ENCODE measurements around the gene KCNG2. TPM values are rescaled to one million over a fixed set of nuclear protein-coding genes. Genes with fewer than 3 reads are reported as not detected.

KCNG2 gene
- total and polyA plus RNA-seq, 2 of the 13 experiments (the other 11 are each of a cell fraction or from before 2014, with no cell fraction given), result not detected

DNA sequence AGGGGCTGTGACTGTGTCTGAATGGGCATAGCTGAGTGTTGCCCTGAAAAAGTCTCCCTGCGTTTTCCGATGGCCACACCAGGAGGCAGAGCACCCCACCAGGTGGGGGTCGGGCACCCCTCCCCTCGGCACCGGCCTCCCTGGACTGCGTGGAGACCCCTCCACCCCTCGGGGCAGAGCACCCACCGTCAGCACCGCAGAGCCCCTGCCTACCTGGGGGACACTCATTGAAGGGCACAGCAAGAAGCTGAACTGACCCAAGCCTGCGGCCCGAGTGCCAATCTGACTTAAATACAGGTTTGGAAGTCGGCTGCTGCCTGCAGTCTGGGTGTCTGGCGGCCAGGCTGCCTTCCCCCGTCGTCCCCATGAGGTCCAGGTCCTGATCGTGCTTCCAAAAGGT is 69.9 kb downstream of the KCNG2 start:
- BruUV-seq (replicated peaks), result no TSS peak
- DNase-seq (ENCODE audit: low spot score) (no peak), ATAC-seq (no peak), FAIRE-seq (no peak)
- H4K20me1 ChIP-seq (ENCODE audit: insufficient read depth, low read length), result no peaks in the 10 kb centered on the region
- H2AFZ ChIP-seq (ENCODE audit: low read length), result no peak overlapping the region
- H3K4me3 ChIP-seq (replicated peaks in 1 of 3; ENCODE audit: insufficient read depth in 1 of 3, low read depth in 2 of 3, low read length in 3 of 3), result no peak overlapping the region
- no peak overlapping the region for H3K27ac ChIP-seq (ENCODE audit: extremely low read length, insufficient read depth, low read length)
- ChIA-PET CTCF (ENCODE audit: low intra/inter-chr PET ratio, low total read pairs) (no interaction called here), POLR2A (no interaction called here)
- intact Hi-C loops (cut with micrococcal nuclease; ENCODE audit: unreplicated experiment), result no loop called here
- H3K79me2 ChIP-seq (ENCODE audit: insufficient read depth, low read length), result no peaks in the 10 kb centered on the region
- H3K36me3 ChIP-seq (replicated peaks in 1 of 2; ENCODE audit: control insufficient read depth in 1 of 2, insufficient read depth in 2 of 2, low read length in 2 of 2), result no peaks in the 10 kb centered on the region
- no peak overlapping the region for H3K4me2 ChIP-seq (ENCODE audit: low read depth, low read length)
- H3K9me3 ChIP-seq (ENCODE audit: low read length), result no peaks in the 10 kb centered on the region
- H3K9ac ChIP-seq (ENCODE audit: insufficient read depth, low read depth, low read length), result no peak overlapping the region
- in situ Hi-C loops (cut with HindIII; ENCODE audit: extremely low pct_ligation_motif_present, low pct_unique_long_range_greater_than_20kb), result no loop called here
- peaks cover 6% of the 10 kb centered on the region for H3K4me1 ChIP-seq (ENCODE audit: insufficient read depth, low read length)
- WGBS (ENCODE audit: low lambda C conversion rate), result no CpG with 5 or more reads among the region's 16 CpGs
- H3K27me3 ChIP-seq (ENCODE audit: control insufficient read depth in 1 of 2, insufficient read depth in 2 of 2, low read length in 2 of 2), result peaks cover 9 to 64% of the 10 kb centered on the region in 2 experiments
- TF ChIP-seq GZF1 (CRISPR knock-in tag; IDR thresholded peaks at IDR 0.05), result no peak
- TF ChIP-seq, protein P1, sequence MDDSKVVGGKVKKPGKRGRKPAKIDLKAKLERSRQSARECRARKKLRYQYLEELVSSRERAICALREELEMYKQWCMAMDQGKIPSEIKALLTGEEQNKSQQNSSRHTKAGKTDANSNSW (CRISPR knock-in tag; IDR thresholded peaks at IDR 0.05; ENCODE audit: borderline replicate concordance), result no peak
- no peak for TF ChIP-seq ZNF841 (CRISPR knock-in tag; IDR thresholded peaks at IDR 0.05; ENCODE audit: borderline replicate concordance)
- TF ChIP-seq SP5 (CRISPR knock-in tag; IDR thresholded peaks at IDR 0.05; ENCODE audit: borderline replicate concordance, low read depth), result no peak
- TF ChIP-seq, protein P2, sequence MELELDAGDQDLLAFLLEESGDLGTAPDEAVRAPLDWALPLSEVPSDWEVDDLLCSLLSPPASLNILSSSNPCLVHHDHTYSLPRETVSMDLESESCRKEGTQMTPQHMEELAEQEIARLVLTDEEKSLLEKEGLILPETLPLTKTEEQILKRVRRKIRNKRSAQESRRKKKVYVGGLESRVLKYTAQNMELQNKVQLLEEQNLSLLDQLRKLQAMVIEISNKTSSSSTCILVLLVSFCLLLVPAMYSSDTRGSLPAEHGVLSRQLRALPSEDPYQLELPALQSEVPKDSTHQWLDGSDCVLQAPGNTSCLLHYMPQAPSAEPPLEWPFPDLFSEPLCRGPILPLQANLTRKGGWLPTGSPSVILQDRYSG (CRISPR knock-in tag; IDR thresholded peaks at IDR 0.05), result no peak
- no peak for TF ChIP-seq HDAC6 (IDR thresholded peaks at IDR 0.05; ENCODE audit: low read depth, low read length)
- TF ChIP-seq, protein P3, sequence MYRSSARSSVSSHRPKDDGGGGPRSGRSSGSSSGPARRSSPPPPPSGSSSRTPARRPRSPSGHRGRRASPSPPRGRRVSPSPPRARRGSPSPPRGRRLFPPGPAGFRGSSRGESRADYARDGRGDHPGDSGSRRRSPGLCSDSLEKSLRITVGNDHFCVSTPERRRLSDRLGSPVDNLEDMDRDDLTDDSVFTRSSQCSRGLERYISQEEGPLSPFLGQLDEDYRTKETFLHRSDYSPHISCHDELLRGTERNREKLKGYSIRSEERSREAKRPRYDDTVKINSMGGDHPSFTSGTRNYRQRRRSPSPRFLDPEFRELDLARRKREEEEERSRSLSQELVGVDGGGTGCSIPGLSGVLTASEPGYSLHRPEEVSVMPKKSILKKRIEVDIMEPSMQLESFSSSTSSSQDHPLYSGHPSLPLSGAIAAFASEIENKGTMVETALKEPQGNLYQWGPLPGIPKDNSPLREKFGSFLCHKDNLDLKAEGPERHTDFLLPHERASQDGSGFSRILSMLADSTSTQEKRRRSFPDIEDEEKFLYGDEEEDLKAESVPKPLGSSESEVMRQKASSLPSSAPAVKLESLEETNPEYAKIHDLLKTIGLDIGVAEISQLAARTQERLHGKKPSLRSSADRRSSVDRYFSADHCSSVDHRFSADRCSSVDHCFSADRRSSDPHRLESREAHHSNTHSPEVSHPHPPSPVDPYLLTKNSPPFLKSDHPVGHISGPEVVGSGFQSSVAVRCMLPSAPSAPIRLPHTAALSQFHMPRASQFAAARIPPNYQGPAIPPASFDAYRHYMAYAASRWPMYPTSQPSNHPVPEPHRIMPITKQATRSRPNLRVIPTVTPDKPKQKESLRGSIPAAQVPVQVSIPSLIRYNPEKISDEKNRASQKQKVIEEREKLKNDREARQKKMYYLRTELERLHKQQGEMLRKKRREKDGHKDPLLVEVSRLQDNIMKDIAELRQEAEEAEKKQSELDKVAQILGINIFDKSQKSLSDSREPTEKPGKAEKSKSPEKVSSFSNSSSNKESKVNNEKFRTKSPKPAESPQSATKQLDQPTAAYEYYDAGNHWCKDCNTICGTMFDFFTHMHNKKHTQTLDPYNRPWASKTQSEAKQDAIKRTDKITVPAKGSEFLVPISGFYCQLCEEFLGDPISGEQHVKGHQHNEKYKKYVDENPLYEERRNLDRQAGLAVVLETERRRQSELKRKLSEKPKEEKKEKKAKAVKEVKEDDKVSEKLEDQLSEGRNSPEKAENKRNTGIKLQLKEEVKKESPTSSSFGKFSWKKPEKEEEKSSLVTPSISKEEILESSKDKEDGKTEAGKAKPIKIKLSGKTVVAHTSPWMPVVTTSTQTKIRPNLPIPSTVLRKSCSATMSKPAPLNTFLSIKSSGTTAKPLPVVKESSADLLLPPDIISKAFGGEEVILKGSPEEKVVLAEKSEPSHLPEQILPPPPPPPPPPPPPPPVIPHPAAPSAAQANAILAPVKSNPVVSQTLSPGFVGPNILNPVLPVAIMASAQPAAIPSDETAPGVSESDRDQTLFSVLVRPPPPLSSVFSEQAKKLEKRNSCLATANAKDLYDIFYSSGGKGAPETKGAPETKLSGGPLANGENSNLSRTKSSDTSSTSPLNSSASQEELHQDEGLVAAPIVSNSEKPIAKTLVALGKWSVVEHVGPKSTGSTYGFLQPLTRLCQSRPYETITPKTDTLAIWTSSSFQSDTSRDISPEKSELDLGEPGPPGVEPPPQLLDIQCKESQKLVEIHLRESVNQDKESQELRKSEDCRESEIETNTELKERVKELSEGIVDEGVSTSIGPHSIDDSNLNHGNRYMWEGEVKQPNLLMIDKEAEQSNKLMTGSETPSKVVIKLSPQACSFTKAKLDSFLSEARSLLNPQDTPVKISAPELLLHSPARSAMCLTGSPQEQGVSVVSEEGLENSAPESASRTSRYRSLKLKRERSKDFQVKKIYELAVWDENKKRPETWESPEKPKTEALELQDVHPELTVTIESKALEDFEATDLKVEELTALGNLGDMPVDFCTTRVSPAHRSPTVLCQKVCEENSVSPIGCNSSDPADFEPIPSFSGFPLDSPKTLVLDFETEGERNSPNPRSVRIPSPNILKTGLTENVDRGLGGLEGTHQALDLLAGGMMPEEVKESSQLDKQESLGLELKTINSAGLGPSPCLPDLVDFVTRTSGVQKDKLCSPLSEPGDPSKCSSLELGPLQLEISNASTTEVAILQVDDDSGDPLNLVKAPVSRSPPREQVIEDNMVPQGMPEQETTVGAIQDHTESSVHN (CRISPR knock-in tag; IDR thresholded peaks at IDR 0.05), result no peak
- no peak for TF ChIP-seq HHEX (CRISPR knock-in tag; IDR thresholded peaks at IDR 0.05)
- no peak for TF ChIP-seq MAFG (CRISPR knock-in tag; IDR thresholded peaks at IDR 0.05)
- TF ChIP-seq NFE2L2 (IDR thresholded peaks at IDR 0.05; ENCODE audit: low read length), result no peak
- TF ChIP-seq SRSF4 (IDR thresholded peaks at IDR 0.05; ENCODE audit: low read depth, low read length, poor library complexity, severe bottlenecking), result no peak
- TF ChIP-seq, protein P4, sequence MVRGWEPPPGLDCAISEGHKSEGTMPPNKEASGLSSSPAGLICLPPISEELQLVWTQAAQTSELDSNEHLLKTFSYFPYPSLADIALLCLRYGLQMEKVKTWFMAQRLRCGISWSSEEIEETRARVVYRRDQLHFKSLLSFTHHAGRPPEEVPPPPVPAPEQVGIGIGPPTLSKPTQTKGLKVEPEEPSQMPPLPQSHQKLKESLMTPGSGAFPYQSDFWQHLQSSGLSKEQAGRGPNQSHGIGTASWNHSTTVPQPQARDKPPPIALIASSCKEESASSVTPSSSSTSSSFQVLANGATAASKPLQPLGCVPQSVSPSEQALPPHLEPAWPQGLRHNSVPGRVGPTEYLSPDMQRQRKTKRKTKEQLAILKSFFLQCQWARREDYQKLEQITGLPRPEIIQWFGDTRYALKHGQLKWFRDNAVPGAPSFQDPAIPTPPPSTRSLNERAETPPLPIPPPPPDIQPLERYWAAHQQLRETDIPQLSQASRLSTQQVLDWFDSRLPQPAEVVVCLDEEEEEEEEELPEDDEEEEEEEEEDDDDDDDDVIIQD (CRISPR knock-in tag; IDR thresholded peaks at IDR 0.05; ENCODE audit: low read depth), result no peak
- no peak for TF ChIP-seq IKZF4 (CRISPR knock-in tag; IDR thresholded peaks at IDR 0.05; ENCODE audit: borderline replicate concordance, low read depth, not compliant biosample characterization)
- TF ChIP-seq ZNF12 (CRISPR knock-in tag; IDR thresholded peaks at IDR 0.05), result no peak

Measured in HepG2 (cell line).